ENCODE measurements around the gene KRT77.

KRT77 gene

GRCh38 chr12:52647601-52648000 is 55.7 kb downstream of the KRT77 start:
- TF ChIP-seq, protein P1, sequence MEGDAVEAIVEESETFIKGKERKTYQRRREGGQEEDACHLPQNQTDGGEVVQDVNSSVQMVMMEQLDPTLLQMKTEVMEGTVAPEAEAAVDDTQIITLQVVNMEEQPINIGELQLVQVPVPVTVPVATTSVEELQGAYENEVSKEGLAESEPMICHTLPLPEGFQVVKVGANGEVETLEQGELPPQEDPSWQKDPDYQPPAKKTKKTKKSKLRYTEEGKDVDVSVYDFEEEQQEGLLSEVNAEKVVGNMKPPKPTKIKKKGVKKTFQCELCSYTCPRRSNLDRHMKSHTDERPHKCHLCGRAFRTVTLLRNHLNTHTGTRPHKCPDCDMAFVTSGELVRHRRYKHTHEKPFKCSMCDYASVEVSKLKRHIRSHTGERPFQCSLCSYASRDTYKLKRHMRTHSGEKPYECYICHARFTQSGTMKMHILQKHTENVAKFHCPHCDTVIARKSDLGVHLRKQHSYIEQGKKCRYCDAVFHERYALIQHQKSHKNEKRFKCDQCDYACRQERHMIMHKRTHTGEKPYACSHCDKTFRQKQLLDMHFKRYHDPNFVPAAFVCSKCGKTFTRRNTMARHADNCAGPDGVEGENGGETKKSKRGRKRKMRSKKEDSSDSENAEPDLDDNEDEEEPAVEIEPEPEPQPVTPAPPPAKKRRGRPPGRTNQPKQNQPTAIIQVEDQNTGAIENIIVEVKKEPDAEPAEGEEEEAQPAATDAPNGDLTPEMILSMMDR (IDR thresholded peaks at IDR 0.05; ENCODE audit: extremely low read depth, insufficient read depth, missing control alignments): no peak
- in situ Hi-C loops (cut with MboI; ENCODE audit: low pct_unique_long_range_greater_than_20kb, low sequenced_read_pairs, unreplicated experiment): no loop called here
- no peak for DNase-seq (ENCODE audit: low spot score)

DNA sequence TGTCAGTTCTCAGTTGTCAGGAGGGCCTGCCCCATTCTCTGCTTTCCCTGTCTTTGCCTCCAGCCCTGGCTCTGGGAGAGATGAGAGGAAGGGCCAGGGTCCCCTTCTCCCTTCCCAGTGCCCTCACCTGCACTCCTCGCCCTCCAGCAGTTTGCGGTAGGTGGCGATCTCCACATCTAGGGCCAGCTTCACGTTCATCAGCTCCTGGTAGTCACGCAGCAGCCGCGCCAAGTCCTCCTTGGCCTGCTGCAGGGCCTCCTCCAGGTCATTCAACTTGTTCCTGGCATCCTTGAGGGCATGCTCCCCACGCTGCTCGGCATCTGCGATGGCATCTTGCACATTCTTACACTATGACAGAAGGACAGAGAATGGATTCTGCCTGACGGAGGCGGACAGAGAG is 56.7 kb downstream of the KRT77 start:
- in situ Hi-C loops (cut with MboI; ENCODE audit: low pct_unique_long_range_greater_than_20kb, low sequenced_read_pairs, unreplicated experiment): no loop called here
- DNase-seq (ENCODE audit: low spot score): no peak
- TF ChIP-seq, protein P1 (IDR thresholded peaks at IDR 0.05; ENCODE audit: extremely low read depth, insufficient read depth, missing control alignments): no peak

DNA sequence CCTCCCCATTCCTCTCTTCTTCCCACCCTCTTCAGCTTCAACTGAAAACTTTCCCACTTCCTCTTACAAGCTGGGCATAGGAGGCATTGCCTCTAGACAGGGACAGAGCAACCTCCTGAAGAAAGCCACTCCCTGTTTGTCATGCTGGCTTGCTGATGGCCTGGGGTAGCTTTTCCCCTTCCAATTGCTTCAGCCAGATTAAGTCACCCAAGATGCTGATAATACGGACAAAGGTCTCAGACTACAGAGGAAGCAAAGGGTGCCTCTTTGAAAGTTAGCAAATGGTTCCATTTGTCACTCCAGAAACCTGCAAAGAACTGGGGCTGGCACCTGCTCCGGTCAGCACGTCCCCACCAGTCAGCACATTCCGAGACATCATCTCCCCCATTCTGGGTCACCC is 57.3 kb downstream of the KRT77 start:
- in situ Hi-C loops (cut with MboI; ENCODE audit: low pct_unique_long_range_greater_than_20kb, low sequenced_read_pairs, unreplicated experiment): no loop called here
- DNase-seq (ENCODE audit: low spot score): no peak
- TF ChIP-seq, protein P1 (IDR thresholded peaks at IDR 0.05; ENCODE audit: extremely low read depth, insufficient read depth, missing control alignments): no peak

DNA sequence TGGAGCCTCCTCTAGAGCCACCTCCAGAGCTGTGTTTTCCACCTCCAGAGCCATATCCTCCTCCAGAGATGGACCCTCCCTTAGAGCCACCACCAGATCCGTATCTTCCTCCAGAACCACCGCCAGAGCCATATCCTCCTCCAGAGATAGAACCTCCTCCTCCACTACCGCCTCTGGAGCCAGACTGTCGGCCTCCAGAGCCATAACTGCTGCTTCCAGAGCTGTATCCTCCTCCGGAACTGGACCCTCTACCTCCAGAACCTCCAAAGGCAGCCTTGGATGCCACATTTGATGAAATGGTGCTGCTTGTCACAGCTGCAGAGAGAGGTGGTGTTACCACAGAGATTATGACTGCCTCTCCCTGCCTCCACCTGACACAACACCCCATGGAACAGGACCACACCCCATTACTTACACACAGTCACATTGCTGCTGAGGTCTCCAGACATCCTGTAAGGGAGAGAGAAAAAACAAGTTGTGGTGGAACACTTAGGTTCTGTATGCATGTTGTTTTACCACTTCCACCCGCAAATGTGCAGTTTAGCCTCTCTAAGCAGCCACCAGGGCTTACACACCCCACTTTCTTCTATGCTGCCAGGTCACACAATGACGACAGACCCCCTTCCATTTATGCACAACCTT is 58.1 kb downstream of the KRT77 start:
- TF ChIP-seq, protein P1 (IDR thresholded peaks at IDR 0.05; ENCODE audit: extremely low read depth, insufficient read depth, missing control alignments): no peak
- DNase-seq (ENCODE audit: low spot score): no peak

GRCh38 chr12:52644078-52644415 is 59.3 kb downstream of the KRT77 start:
- in situ Hi-C loops (cut with MboI; ENCODE audit: low pct_unique_long_range_greater_than_20kb, low sequenced_read_pairs, unreplicated experiment): no loop called here
- DNase-seq (ENCODE audit: low spot score): no peak
- TF ChIP-seq, protein P1 (IDR thresholded peaks at IDR 0.05; ENCODE audit: extremely low read depth, insufficient read depth, missing control alignments): no peak

More for the DNA sequence above, 58.1 kb downstream of the KRT77 start:
- in situ Hi-C loops (cut with MboI; ENCODE audit: low pct_unique_long_range_greater_than_20kb, low sequenced_read_pairs, unreplicated experiment): no loop called here

GRCh38 chr12:52643233-52644077 is 59.9 kb downstream of the KRT77 start:
- TF ChIP-seq, protein P1 (IDR thresholded peaks at IDR 0.05; ENCODE audit: extremely low read depth, insufficient read depth, missing control alignments): no peak
- no peak for DNase-seq (ENCODE audit: low spot score)
- in situ Hi-C loops (cut with MboI; ENCODE audit: low pct_unique_long_range_greater_than_20kb, low sequenced_read_pairs, unreplicated experiment): no loop called here
